ENCODE measurements around the gene TNFSF9. TPM values are rescaled to one million over a fixed set of nuclear protein-coding genes. Genes with fewer than 3 reads are reported as not detected.
A peak's percentile ranks its signal among the peaks of the same experiment; 100 is the strongest.
"Not testable (repeated sequence)": the region's sequence is repeated elsewhere in the genome, so short reads cannot be mapped to it uniquely, and the experiment has no call there.

TNFSF9 gene
- total RNA-seq, 1 donor, result 16.6 TPM

- Histone ChIP-seq H3K9me3 (ENCODE audit: low read depth, low read length) (no peaks in the 10 kb centered on the region), H4K20me1 (ENCODE audit: insufficient read depth, low read length) (no peaks in the 10 kb centered on the region), H3K27me3 (ENCODE audit: insufficient read depth, low read length) (no peaks in the 10 kb centered on the region), H3K27ac (ENCODE audit: low read depth, low read length) (no peak overlapping the region), H2AFZ (ENCODE audit: low read length) (no peak overlapping the region), H3K36me3 (ENCODE audit: insufficient read depth, low read length) (no peaks in the 10 kb centered on the region), H3K79me2 (ENCODE audit: insufficient read depth, low read length) (no peaks in the 10 kb centered on the region), H3K4me1 (ENCODE audit: insufficient read depth, low read length) (peaks cover 3% of the 10 kb centered on the region), H3K4me2 (ENCODE audit: insufficient read depth, low read length) (no peak overlapping the region), H3K4me3 (ENCODE audit: insufficient read depth, low read length) (no peak overlapping the region)
- TF ChIP-seq, protein P1, sequence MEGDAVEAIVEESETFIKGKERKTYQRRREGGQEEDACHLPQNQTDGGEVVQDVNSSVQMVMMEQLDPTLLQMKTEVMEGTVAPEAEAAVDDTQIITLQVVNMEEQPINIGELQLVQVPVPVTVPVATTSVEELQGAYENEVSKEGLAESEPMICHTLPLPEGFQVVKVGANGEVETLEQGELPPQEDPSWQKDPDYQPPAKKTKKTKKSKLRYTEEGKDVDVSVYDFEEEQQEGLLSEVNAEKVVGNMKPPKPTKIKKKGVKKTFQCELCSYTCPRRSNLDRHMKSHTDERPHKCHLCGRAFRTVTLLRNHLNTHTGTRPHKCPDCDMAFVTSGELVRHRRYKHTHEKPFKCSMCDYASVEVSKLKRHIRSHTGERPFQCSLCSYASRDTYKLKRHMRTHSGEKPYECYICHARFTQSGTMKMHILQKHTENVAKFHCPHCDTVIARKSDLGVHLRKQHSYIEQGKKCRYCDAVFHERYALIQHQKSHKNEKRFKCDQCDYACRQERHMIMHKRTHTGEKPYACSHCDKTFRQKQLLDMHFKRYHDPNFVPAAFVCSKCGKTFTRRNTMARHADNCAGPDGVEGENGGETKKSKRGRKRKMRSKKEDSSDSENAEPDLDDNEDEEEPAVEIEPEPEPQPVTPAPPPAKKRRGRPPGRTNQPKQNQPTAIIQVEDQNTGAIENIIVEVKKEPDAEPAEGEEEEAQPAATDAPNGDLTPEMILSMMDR (IDR thresholded peaks at IDR 0.05; ENCODE audit: extremely low read depth, low read depth, low read length), result no peak
- DNase-seq (ENCODE audit: insufficient read length, low spot score, missing footprints), result peak; percentile 87
These were observed 49.5 kb downstream of the TNFSF9 start for GRCh38 chr19:6580313-6580712.

DNA sequence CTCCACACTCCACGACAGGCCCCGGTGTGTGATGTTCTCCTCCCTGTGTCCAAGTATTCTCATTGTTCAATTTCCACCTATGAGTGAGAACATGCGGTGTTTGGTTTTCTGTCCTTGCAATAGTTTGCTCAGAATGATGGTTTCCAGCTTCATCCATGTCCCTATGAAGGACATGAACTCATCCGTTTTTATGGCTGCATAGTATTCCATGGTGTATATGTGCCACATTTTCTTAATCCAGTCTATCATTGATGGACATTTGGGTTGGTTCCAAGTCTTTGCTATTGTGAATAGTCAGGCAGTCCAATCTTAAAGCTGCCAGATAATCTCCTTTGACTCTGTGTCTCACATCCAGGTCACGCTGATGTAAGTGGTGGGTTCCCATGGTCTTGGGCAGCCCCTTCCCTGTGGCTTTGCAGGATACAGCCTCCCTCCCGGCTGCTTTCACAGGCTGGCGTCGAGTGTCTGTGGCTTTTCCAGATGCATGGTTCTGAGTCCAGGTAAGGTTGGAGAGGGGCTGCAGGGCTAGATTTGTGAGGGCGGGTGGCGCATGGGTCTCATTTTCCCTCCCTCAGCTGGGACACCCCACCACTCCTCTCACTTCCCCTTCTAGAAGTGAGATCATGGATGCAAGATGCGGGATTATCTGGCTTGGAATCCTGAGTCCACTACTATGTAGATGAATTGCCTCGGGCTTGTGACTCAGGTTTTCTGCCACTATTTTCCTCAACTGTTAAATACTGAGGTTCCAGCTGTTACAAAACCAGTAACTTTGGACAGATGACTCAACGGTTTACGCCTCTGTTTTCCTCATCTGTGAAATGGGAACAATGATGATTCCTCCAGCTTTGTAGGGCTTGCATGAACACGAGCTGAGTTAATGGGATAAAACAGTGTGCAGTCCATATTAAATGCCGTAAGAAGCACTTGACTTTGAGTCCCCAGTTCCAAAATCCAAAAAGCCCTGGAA, 52.0 kb downstream of the TNFSF9 start:
- not testable (repeated sequence) for H3K4me1 ChIP-seq (ENCODE audit: insufficient read depth, low read length); H3K27ac ChIP-seq (ENCODE audit: low read depth, low read length); DNase-seq (ENCODE audit: insufficient read length, low spot score, missing footprints); H3K4me3 ChIP-seq (ENCODE audit: insufficient read depth, low read length); H3K9me3 ChIP-seq (ENCODE audit: low read depth, low read length); H3K79me2 ChIP-seq (ENCODE audit: insufficient read depth, low read length); H3K4me2 ChIP-seq (ENCODE audit: insufficient read depth, low read length); H4K20me1 ChIP-seq (ENCODE audit: insufficient read depth, low read length); H2AFZ ChIP-seq (ENCODE audit: low read length); H3K36me3 ChIP-seq (ENCODE audit: insufficient read depth, low read length)
- H3K27me3 ChIP-seq (ENCODE audit: insufficient read depth, low read length), result peaks cover 20% of the 10 kb centered on the region

Small RNAs within 50 kb of the gene (small RNA-seq; reads per million reads assigned to genes)
- not detected for gene AC010503.2
- gene RF00019, result not detected

Other genes with a start within 250 kb of the TNFSF9 start
- gene ACER1, start 197.4 kb upstream of the TNFSF9 start, total RNA-seq, result under 0.01 TPM in 1 of 2 replicates, not detected in the other
- gene CLPP, start 169.5 kb upstream of the TNFSF9 start, total RNA-seq, result 31.5 and 32.4 TPM in 2 replicates
- 48.9 and 52.1 TPM in 2 replicates for gene ALKBH7, start 158.2 kb upstream of the TNFSF9 start, total RNA-seq
- 1.1 and 1.2 TPM in 2 replicates for gene PSPN, start 155.1 kb upstream of the TNFSF9 start, total RNA-seq
- 47.1 and 48.1 TPM in 2 replicates for gene GTF2F1, start 137.9 kb upstream of the TNFSF9 start, total RNA-seq
- 89.9 and 90.5 TPM in 2 replicates for gene KHSRP, start 106.2 kb upstream of the TNFSF9 start, total RNA-seq
- not detected in 2 replicates for gene SLC25A41, start 97.3 kb upstream of the TNFSF9 start, total RNA-seq
- gene SLC25A23, start 71.2 kb upstream of the TNFSF9 start, total RNA-seq, result 22.8 and 23.6 TPM in 2 replicates
- gene CRB3, start 66.8 kb upstream of the TNFSF9 start, total RNA-seq, result not detected in 2 replicates
- not detected in 2 replicates for gene DENND1C, start 49.2 kb upstream of the TNFSF9 start, total RNA-seq
- gene TUBB4A, start 28.7 kb upstream of the TNFSF9 start, total RNA-seq, result not detected in 2 replicates
- gene CD70, start 60.1 kb downstream of the TNFSF9 start, total RNA-seq, result 0.29 TPM in 1 of 2 replicates, not detected in the other
- gene TNFSF14, start 139.1 kb downstream of the TNFSF9 start, total RNA-seq, result not detected in 2 replicates
- gene C3, start 189.6 kb downstream of the TNFSF9 start, total RNA-seq, result 5.0 and 14.1 TPM in 2 replicates
- gene GPR108, start 206.6 kb downstream of the TNFSF9 start, total RNA-seq, result 42.3 and 52.2 TPM in 2 replicates
- 32.4 and 36.2 TPM in 2 replicates for gene TRIP10, start 208.7 kb downstream of the TNFSF9 start, total RNA-seq
- not detected in 2 replicates for gene SH2D3A, start 236.4 kb downstream of the TNFSF9 start, total RNA-seq
- 0.36 TPM in 1 of 2 replicates, not detected in the other for gene VAV1, start 241.7 kb downstream of the TNFSF9 start, total RNA-seq